OCI-LY7 (cell line): ENCODE measurements around the gene GTPBP6.

Source experiments
- CTCF ChIP-seq: fragments of 200-600 bp; sonication (generic); conservative IDR thresholded peaks from 2 replicates; pipeline ENCODE4 v1.5.1; 2014; ENCODE audit warnings: mild to moderate bottlenecking, antibody characterized with exemption, low read length, moderate library complexity, mixed read lengths
- EZH2phosphoT487 ChIP-seq: fragments of 200-600 bp; sonication (generic); IDR thresholded peaks from 2 replicates; pipeline ENCODE4 v1.6.1; 2018; ENCODE audit warnings: low read depth, borderline replicate concordance, mild to moderate bottlenecking, mixed run types, antibody characterized with exemption, low read length, moderate library complexity, mixed read lengths

DNA sequence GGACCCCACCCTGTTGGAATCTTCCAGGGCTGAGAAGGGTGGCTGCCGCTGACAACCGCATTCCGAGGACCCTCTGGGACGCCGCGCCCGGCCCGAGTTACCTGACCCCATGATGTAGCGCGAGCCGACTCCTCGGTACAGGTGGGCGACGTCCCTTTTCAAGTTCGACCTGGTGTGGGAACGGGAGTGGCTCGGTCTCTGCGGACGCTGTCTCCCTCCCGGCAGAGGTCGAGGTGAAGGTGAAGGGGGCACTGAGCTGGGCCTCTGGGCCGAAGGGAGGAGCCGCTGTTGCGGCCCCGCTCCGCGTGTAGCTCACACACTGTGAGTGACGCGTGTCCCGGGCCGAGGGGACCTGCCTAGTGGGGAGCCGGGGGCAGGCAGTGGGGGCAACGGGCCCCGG is 4.5 kb downstream of the GTPBP6 start:
- TF ChIP-seq CTCF (no peak), EZH2phosphoT487 (no peak)
